NCI-H2227 treated with DMSO at 0.1 percent for 48 hours (cell line): ENCODE data around the gene MANF.

Source experiments
- DNase-seq: peaks from one replicate; lab custom pipeline; 2025; lab: John Stamatoyannopoulos, UW

Gene MANF

DNA sequence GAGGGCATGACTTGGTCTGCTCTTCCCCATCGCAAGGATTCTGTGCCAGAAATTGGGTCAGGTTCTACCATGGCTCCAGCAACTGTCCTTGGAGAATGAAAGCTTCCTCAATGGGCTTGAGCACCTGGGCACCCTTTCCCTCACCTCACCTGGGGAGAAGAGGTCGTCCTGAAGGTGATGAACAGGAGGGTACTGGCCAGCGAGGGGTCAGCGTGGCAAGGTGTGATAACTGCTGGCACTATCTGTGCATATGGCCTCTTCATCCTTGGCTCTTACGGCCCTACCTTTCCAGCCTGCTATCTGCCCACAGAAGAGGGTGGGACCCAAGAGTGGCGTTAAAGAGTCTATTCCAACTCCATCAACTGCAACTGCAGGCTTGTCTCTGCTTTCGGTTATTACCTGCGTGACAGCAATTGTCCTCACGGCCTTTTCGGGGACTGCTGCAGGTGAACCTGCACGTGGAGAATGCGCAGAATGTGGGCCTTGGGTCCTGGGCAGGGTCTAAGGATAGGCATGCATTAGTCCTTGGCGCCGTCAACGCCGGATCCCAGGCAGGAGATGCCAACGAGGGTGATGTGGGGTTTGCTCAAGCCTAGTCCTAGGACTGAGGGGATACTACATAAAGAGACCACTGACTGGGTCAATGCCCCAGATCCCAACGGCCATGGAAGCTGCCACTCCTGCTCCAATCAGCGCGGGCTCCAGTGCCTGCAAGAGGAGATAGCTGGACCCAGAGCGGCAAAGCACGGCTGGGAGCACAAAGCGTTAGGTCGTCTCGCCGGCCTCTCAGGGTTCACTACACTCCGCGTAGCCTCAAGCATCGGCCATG is 5.4 kb downstream of the MANF start:
- DNase-seq = no peak

DNA sequence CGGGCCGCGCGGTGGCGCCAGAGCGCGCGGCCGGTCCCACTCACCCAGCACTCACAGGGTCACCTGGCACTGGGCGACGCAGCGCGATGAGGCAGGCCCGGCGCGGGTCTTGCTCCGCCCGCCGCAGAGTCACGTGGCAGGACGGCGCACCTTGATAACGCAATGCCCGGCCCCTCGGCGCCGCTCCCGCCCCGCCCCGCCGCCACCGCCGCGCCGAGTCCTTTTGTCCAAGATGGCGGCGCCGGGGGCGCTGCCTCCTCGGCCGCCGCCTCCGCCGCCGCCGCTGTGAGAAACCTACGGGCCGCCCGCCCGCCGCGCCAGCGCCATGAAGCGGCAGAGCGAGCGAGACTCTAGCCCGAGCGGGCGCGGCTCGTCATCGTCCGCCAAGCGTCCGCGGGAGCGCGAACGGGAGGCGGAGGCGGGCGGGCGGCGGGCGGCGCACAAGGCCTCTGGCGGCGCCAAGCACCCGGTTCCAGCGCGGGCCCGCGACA is 6.0 kb downstream of the MANF start, which contains the start of gene RBM15B:
TSS of gene RBM15B (plus strand) at position 211 of the 491 bp plus-strand sequence. CDS start at position 326, 115 bp downstream.
- peak; percentile 86 for DNase-seq

DNA sequence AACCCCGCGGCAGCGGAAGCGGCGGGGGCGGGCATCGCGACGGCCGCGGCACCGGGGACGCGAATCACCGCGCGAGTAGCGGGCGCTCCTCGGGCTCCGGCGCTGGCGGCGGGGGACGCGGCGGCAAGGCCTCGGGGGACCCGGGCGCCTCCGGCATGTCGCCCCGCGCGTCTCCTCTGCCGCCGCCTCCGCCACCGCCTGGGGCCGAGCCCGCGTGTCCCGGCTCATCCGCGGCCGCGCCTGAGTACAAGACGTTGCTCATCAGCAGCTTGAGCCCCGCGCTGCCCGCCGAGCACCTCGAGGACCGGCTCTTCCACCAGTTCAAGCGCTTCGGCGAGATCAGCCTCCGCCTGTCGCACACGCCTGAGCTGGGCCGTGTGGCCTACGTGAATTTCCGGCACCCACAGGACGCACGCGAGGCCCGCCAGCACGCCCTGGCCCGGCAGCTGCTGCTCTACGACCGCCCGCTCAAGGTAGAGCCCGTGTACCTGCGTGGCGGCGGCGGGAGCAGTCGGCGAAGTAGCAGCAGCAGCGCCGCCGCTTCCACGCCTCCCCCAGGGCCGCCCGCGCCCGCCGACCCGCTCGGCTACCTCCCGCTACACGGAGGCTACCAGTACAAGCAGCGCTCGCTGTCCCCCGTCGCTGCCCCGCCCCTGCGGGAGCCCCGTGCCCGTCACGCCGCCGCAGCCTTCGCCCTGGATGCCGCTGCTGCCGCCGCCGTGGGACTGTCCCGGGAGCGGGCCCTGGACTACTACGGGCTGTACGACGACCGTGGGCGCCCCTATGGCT is 6.7 kb downstream of the MANF start:
- no peak for DNase-seq

DNA sequence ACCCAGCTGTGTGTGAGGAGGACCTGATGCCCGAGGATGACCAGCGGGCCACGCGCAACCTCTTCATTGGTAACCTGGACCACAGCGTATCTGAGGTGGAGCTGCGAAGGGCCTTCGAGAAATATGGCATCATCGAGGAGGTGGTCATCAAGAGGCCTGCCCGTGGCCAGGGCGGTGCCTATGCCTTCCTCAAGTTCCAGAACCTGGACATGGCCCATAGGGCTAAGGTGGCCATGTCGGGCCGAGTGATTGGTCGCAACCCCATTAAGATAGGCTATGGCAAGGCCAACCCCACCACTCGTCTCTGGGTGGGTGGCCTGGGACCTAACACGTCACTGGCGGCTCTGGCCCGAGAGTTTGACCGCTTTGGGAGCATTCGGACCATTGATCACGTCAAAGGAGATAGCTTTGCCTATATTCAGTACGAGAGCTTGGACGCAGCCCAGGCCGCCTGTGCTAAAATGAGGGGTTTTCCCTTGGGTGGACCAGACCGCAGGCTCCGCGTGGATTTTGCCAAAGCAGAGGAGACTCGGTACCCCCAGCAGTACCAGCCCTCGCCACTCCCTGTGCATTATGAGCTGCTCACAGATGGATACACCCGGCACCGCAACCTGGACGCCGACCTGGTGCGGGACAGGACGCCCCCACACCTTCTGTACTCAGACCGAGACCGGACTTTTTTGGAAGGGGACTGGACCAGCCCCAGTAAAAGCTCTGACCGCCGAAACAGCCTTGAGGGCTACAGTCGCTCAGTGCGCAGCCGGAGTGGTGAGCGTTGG is 7.5 kb downstream of the MANF start:
- DNase-seq = no peak

DNA sequence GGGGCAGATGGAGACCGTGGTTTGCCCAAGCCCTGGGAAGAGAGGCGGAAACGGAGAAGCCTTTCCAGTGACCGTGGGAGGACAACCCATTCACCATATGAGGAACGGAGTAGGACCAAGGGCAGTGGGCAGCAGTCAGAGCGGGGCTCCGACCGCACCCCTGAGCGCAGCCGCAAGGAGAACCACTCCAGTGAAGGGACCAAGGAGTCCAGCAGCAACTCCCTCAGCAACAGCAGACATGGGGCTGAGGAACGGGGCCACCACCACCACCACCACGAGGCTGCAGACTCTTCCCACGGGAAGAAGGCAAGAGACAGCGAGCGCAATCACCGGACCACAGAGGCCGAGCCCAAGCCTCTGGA is 8.0 kb downstream of the MANF start:
- no peak for DNase-seq

DNA sequence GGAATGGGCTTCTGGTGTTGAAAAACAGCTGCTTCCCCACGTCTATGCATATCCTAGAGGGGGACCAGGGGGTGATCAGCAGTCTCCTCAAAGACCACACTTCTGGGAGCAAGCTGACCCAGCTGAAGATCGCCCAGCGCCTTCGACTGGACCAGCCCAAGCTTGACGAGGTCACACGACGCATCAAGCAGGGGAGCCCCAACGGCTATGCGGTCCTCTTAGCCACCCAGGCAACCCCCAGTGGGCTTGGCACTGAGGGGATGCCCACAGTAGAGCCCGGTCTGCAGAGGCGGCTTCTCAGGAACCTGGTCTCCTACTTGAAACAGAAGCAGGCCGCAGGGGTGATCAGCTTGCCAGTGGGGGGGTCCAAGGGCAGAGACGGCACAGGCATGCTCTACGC is 8.5 kb downstream of the MANF start:
- DNase-seq = no peak

DNA sequence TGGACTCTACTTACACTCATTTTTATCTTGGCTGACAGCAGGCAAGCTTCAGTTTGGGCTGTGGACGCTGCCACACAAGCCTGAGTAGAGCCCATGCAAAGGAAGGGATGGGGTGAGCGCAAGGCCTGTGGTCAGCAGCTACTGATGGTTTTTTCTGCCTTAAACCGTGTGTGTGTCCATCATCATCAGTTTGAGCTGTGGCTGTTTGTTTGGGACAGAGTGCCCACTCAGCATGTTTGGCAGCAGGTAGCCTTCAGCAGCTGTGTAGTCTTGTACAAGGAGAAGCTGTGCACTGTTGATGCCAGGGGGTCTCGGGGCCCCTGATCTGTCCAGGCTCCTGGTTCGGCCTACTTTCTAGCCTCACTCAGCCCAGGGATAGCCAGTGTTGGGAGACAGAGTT is 9.4 kb downstream of the MANF start:
- DNase-seq = no peak

DNA sequence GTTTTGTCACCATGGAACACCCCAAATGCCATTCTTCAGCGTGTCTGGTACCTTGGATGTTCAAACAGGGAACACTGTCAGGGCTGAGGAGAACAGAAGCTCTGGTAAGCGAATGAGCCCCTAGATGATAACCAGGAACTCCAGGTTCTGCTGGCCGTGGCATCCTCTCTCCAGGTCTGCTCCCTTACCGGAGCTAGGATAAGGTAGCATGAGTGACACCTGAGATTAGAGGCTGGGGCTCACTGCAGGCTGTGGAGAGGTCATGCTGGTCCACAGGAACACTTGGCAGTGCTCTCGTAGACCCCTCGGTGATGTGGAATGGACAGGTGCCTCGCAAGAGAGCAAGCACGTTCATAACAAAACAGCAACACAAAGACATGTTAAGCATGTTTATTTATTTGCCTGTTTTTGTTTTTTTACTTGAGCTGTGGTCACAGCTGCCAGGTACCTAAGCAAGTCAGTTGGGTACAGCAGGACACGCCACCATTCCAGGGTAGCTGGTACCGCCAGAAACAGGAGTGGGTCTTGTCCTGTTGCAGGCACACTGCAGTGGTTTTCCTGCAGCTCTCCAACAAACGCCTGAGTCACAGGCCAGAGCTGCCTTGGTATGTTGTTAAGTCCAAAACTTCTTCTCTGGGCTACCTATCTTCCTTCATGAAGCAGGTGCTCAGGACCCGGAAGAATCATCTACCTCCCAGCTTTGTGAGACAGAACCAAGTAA is 10.6 kb downstream of the MANF start:
- no peak for DNase-seq

DNA sequence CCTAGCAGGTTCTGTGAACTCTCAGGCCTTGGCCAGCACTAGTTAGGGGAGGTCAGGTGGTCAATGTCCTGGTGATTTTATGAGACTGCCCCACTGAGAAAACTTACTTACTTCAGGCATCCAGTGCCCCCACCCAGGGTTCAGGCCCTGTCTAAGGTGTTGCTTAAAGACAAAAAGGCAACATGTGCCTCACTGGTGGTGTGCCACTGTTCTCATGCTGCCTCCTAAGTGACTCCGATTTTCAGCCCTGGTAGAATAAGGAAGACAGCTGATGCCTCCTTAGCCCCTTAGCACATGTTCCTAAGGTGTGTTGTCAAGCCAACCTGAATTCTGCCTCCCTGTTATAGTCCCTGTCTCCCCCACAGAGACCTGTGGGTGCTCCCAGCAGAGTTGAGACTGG is 11.3 kb downstream of the MANF start:
- no peak for DNase-seq

DNA sequence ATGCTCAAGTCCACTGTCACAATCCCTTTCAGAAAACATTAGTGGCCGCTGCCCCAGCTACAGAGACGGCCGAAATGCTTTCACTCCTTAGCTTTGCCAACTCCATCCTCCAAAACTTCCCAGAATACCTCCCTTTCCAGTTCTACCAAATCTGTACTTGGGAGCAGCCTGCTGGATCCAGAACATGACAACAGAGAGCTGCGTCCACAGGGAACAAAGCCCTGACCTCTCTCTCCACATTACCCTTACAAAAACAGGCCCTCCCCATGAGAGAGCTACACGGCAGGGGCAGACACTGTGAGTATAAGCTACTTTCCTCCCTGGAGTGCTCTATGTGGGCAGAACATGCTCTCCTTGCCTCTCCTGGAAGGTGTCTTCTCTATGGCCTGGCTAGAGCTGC is 12.3 kb downstream of the MANF start:
- DNase-seq = no peak

DNA sequence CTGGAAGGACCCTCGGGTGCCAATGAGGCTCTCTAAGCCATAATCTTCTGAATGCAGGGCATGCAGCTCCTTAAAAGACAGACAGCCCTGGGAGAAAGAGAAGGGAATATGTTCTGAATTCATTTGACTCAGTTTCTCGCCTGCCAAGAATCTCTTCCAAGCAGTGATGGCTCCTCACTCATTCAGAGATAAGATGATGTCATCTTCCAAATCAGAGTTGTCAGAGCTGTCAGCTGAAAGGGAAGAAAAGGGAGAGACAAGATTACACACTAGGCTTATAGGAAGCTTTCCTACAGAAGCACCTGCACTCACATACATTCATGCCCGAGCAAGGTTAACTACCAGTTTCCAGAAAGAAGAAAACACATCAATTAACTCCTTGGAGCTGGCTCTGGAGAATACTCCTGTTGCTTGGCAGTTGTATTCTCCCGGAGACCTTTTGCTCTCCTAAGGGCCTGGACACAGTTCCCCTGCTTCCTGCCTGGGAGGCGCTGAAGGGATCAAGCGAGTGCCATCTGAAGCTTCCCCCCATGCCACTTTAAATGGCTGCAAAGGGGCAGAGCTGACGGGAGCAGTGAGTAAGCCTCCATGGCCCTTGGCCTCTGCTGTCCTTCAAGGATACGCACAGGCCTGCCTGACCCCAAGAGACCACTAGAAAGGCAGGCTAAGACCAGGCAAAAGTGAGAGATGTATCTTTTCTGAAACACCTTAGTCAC is 13.7 kb downstream of the MANF start:
- DNase-seq = peak; percentile 75

DNA sequence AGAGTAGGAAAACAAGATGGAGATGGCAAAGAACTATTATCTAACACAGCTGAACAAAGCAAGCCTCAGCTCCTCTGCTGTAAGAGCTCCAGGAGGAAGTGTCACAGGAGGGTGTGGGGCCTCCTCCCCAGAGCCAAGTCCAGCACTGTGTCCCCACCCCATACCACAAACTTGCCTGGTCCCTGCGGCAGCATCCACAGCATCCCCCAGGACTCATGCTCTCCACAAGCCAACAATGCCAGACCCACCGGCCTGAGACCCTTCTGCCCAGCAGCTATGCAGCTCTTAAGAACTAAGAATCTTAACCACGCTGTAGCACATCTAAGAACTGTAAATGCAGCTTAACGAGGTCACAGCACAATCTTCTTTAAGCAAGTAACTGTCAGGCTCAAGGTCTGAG is 15.1 kb downstream of the MANF start:
- no peak for DNase-seq

DNA sequence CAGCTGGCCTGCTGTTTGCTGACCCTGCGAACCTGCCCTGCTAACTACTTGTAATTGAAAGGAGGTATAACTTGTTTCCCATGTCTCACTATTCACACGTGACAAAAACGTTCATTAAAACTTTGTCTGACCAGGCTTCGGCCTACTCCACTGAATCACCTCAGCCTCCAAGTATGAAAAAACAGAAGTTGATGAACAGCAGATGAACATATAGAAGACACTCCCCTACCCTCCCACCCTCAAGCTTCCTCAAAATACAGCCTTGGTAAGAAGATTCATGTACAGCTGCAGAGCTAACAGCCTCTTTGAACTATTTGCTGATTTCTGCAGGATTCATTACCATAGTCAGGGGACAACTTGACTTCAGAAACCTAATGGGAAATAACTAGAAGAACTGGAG is 16.6 kb downstream of the MANF start:
- no peak for DNase-seq

DNA sequence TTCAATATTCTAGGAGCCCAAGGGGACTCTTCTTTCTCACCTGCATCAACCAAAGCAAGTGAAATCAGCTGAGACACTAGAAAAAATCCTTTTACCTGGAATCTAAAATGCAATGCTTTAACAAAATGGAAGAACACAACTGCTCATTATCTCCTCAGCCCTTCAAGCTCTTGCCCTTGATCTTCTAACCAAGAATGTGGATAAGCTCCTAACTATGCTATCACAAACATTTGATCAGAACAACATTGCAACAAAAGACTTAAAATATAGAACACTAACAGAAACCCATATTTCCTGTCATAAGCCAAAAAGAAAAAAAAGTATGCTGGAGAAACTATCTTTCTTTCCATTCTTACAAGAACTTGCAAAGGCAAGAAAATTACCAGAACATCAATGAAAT is 18.6 kb downstream of the MANF start:
- DNase-seq = no peak

DNA sequence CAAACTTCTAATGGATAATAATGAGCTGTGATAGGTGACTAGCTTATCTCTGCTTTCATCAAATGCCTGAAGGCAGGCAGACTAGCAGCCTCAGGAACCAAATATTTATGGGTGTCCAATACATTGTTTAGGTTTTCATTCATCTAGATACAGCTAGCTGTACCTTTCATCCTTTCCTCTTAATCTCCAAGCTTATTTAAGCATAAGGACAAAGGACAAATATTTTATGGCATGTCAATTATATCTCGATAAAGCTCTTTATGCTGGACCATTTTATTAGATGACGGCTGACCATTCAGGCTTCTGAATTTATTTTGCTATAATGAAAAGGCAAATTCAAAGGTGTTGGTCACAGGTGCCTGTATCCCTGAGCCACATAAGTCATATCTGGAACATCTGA is 22.9 kb downstream of the MANF start:
- no peak for DNase-seq

DNA sequence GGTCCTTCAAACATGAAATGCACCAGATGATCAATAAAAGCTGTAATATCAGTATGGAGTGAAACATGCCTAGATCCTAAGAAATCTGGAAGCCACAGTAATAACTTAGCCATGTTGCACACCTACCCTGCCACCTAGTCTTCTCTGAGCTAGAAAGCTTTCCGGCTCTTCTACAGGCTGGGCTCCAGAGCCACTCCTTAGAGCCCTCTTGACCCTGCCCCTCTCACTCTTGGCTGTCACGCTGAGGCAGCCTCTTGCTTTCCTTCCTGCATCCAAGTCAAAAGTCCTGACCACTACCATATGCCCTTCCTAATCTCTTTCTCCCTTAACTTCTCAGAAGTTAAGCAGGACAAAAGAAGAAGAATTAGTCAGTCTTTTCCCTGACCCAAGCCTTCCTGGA is 23.7 kb downstream of the MANF start:
- DNase-seq = no peak

DNA sequence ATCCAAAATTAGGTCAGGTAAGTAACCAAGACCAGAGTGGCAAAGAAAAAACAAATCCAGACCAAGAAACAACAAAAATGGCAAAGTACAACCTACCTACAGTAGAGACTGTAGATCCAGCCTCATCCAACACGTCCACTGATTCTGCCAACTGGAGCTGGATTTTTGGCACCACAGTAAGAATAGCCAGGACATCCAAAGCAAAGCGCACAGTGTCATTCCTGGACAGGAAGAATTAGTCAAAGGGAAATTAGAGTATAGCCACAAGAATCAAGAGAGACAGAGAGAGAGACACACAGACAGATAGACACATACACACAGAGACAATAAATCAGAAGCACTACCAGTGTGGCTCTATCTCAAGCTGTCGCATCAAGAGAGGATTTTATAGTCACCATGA is 37.1 kb downstream of the MANF start:
- DNase-seq = no peak

DNA sequence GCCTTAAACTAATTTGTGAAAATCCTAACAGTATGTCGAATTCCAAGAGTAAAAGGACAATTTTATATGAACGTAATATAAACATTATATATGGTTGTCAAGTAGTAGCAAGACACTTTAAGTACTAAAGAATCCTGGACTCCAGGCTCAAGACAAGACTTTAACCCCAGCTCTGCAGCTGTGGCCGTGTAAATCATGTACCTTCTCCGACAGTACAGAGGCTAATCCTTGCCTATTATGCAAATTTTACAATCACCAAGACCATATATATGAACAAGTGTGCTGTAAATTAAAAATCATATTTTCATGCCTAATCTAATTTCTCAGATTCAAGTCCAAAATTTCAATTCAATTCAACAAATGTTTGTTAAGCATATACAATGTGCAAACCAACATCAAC is 41.8 kb downstream of the MANF start:
- DNase-seq = no peak

DNA sequence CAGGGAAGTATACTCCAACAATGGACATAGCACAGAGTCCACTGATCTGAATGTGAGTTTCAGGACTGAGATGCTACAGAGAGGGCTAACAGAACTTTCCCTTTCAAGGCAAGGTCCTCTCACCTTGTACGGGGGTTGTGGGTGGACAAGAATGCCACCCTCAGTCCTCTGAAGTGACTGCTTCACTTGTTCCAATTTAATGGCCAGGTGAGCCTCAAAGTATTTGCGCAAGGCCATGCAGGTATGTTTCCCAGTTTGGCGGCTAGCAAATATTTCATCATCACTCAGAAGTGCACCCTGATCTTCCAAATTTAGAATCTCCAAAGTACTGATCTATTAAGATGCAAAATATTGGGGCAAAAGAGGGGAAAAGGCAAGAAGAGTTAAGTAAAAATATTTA is 44.0 kb downstream of the MANF start:
- DNase-seq = no peak

DNA sequence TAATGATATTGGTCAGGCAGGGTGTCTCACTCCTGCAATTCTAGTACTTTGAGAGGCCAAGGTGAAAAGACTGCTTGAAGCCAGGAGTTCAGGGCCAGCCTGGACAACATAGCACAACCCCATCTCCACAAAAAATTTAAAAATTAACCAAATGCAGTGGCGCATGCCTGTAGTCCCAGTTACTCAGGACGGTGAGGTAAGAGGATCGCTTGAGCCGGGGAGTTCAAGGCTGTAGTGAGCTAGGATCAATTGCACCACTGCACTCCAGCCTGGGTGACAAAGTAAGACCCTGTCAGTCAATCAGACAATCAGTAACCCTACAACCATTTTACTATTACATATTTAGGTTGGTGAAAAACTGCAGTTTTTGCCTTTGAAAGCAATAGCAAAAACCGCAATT is 49.0 kb downstream of the MANF start:
- DNase-seq = no peak

DNA sequence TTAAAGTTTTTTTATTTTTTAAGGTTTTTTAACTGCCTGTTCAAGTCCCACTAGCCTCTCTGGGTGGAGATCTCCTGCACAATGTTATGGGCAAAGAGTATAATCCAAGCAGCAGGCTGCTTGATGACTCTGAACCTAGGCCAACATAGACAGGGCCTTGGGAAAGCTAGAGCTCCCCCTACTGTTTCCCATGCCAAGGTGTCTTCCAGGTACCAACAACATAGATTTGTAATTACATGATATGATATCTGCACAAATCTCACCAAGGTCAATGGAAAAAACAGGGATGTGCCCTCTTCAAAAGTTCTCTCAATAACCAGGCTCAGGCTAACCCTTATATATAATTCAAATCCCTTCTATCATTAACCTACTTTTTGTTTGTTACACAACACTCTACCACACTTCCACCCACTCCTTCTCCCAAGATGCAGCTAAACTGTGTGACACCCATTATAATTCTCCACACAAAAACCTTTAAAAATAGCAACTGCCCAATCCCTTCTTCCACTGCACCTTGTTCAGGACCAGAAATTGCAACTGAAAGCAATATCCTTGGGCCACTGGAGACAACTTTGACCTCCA is 49.7 kb downstream of the MANF start:
- peak; percentile 46 for DNase-seq
